ENCODE measurements around the gene ABCG1.

GRCh38 chr21:42277593-42277992 is 58.7 kb downstream of the ABCG1 start:
- TF ChIP-seq CTCF (conservative IDR thresholded peaks at IDR 0.05) (no peak), EZH2 (IDR thresholded peaks at IDR 0.05; ENCODE audit: low read depth) (no peak)
